Measurements from ENCODE around the gene KLLN.
"Not testable (repeated sequence)": the region's sequence is repeated elsewhere in the genome, so short reads cannot be mapped to it uniquely, and the experiment has no call there.

KLLN gene

GRCh38 chr10:87838650-87839049, 24.7 kb downstream of the KLLN start:
- no peak for DNase-seq

GRCh38 chr10:87837445-87837844, 25.9 kb downstream of the KLLN start:
- no peak for DNase-seq

DNA sequence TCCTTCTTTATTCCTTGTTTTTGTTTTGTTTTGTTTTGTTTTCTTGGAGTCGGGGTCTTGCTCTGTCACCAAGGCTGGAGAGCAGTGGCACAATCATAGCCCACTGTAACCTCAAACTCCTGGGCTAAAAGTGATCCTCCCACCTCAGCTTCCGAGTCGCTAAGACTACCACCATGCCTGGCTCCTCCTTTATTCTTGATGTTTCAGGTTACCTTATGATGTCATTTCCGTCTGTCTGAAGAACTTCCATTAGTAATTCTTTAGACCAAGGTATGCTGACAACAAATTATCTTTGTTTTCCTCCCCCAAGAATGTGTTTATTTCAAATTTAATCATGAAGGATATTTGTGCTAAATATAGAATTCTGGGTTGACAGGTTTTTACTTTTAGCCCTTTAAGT, 27.2 kb downstream of the KLLN start:
- no peak for DNase-seq

DNA sequence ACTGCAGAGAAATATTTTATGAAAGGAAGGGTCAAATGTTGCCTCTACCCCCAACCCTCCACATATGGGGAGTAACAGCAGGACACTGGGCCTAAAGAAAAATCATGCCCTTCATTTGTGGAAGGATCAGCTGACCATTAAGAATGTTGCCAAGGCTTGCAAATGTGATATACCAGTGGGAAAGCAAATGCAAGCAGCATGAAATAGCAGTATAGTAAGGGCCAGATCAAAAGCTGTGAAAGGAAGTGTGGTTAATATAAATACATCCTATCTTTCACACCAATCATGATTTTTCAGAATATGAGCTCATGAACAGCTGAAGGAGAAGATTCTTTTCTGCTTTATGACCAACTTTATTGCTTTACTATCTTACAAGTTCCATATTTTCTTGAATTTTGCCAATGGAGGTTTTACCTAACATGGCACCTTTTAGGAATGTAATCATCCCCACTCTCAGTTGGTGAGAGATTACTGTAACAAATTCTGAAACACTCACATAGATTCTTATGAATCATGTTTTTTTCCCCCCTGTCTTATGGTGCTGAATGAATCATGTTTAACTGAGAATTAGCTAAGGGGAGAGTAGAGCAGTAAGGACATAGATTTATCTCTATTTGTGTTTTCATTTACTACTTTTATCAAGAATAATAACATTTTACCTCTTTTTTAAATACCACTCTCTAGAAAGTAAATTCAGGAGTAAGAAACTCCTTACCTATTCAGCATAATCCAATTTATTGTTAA, 33.2 kb downstream of the KLLN start:
- DNase-seq, result no peak

GRCh38 chr10:87829051-87829450, 34.3 kb downstream of the KLLN start:
- not testable (repeated sequence) for DNase-seq

GRCh38 chr10:87827681-87828080, 35.7 kb downstream of the KLLN start:
- DNase-seq, result no peak

GRCh38 chr10:87826653-87827052, 36.7 kb downstream of the KLLN start:
- no peak for DNase-seq

DNA sequence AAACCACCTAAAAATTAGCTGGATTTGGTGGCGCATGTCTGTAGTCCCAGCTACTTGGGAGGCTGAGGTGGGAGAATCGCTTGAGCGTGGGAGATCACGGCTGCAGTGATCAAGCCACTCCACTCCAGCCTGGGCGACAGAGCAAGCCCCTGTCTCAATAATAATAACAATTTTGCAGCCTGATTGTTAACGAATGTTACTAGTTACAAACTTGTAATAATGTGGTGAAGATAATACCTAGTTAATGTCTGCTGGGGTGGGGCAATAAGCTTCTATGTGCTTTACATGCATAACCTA, 44.1 kb downstream of the KLLN start:
- no peak for DNase-seq

- peak; percentile 55 to 75 for DNase-seq
These were observed 44.6 kb downstream of the KLLN start for GRCh38 chr10:87818505-87819288.

DNA sequence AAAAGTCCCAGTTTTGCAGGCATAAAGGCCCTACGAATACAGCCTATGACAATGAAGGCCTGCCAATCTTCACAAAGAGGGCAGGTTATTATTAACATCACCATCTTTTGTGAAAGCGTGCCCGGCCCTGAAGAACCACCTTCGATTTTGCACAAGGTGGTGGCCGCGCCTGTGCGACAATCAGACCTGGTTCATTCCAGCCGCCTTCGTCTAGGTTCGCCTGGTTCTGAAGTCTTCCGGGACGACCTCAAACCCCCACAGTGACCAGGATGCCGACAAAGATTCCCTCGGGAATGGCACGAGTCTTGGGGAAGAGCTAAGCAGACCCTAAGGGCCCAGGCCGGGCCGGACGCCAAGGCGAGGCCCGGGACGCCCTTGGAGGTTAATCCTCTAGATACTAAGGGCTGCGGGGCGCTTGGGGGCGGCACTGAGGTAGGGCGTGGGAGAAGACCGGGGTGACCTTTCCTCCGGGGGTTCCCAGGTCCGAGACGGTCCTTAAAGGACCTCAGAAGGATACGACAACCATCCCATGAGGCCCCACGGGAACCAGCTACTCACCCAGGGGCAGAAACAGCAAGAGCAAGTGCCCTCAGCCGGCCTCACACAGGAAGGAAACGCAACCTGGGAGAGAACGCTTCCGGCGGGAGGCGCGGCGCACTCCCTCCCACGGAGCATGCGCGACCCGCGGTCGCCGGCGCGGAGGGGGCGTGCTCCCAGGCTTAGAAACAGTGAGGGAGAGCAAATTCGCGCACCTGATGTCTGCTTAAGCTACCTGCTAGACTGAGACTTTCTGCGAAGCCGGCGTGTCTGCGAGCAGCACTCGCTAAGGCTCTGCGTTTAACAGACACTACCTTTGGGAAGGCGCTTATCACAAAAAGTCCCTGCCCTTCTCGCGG, 45.5 kb downstream of the KLLN start, which contains the start of gene ATAD1:
Gene ATAD1 (minus strand): TSS at position 618 of the 896 bp plus-strand sequence. CDS start 3,627 bp downstream, outside the sequence.
- peak; percentile 83 to 86 for DNase-seq

- DNase-seq, result no peak
These were observed 46.3 kb downstream of the KLLN start for GRCh38 chr10:87816898-87817608.

- DNase-seq, result no peak
These were observed 47.0 kb downstream of the KLLN start for GRCh38 chr10:87816163-87816897.

Measured in stimulated activated CD4-positive, alpha-beta T cell treated with anti-CD3 and anti-CD28 coated beads, Interleukin-4, amount 100 ng/mL, for 4 hours (primary cell).